ENCODE measurements around the gene DNM3. TPM values are rescaled to one million over a fixed set of nuclear protein-coding genes. Genes with fewer than 3 reads are reported as not detected.

DNM3 gene
- total and polyA plus RNA-seq, 10 of the 15 experiments (the other 5 are each of a cell fraction or from before 2014, with no cell fraction given) = 0.03 to 1.5 (median 0.08) TPM; not detected in 3

DNA sequence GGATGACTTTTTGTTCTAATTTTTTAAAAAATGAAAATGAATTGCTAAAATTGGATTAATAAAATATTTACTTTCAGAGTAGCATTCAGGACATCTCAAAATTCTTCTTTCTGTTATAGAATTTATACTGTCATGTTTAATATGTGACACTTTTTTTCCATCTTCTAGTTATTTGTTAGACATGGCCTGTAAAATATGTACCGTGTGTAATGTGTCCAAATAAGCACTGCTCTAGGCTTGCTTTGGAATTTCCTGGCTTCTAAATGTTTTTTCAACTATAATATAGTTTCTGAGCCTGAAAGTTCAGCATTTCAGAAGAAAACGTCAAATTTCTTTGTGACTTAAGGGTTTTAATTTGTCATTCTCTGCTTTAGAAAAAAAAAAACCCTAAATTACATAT, 243.6 kb downstream of the DNM3 start:
- no peaks in the 10 kb centered on the region for H3K4me1 ChIP-seq (ENCODE audit: control insufficient read depth, insufficient read depth, low read length)
- FAIRE-seq (no peak), ATAC-seq (no peak), DNase-seq (ENCODE audit: low read depth, low spot score) (no peak)
- no peaks in the 10 kb centered on the region for H3K27me3 ChIP-seq (replicated peaks in 1 of 2; ENCODE audit: control insufficient read depth in 2 of 2, insufficient read depth in 2 of 2, low read length in 1 of 2)
- RAD21 ChIA-PET (ENCODE audit: unreplicated experiment) = no interaction called here
- no TSS peak for BruUV-seq (replicated peaks)
- no peak overlapping the region for H3K4me2 ChIP-seq (ENCODE audit: control insufficient read depth, insufficient read depth)
- in situ Hi-C loops (cut with MboI) (loop anchor here (5.0 kb wide), 1 partner anchor 312 kb away; no protein-coding TSS in a partner anchor), intact Hi-C loops (cut with micrococcal nuclease; ENCODE audit: unreplicated experiment) (no loop called here)
- H3K27ac ChIP-seq (ENCODE audit: control insufficient read depth, insufficient read depth) = no peak overlapping the region
- SMC1A ChIA-PET (ENCODE audit: uncharacterized antibody, unreplicated experiment) = interaction anchor here (1.0 to 1.4 kb wide), 2 partner anchors 314 to 359 kb away, joined by 3 read pairs; partner anchors contain the start of gene PIGC
- CTCF ChIA-PET = interaction anchor here (0.6 to 1.0 kb wide), 2 partner anchors 11 to 45 kb away, joined by 3 to 4 read pairs; no protein-coding TSS in a partner anchor
- H3K36me3 ChIP-seq (ENCODE audit: control insufficient read depth in 2 of 2, insufficient read depth in 2 of 2, low read length in 1 of 2) = no peaks in the 10 kb centered on the region
- WGBS (ENCODE audit: insufficient coverage, insufficient replicate concordance, low lambda C conversion rate, missing lambda C conversion rate) = 0% methylated on average over 2 of the region's 2 CpGs
- POLR2A ChIA-PET = no interaction called here
- no peaks in the 10 kb centered on the region for H3K79me2 ChIP-seq (ENCODE audit: control insufficient read depth, insufficient read depth, low read length)
- no peaks in the 10 kb centered on the region; the same call in 2 of the 3 replicates for H3K9me3 ChIP-seq (replicated peaks; ENCODE audit: control insufficient read depth, insufficient read depth, low read length)
- no peak overlapping the region for H3K4me3 ChIP-seq
- TF ChIP-seq, protein P1, sequence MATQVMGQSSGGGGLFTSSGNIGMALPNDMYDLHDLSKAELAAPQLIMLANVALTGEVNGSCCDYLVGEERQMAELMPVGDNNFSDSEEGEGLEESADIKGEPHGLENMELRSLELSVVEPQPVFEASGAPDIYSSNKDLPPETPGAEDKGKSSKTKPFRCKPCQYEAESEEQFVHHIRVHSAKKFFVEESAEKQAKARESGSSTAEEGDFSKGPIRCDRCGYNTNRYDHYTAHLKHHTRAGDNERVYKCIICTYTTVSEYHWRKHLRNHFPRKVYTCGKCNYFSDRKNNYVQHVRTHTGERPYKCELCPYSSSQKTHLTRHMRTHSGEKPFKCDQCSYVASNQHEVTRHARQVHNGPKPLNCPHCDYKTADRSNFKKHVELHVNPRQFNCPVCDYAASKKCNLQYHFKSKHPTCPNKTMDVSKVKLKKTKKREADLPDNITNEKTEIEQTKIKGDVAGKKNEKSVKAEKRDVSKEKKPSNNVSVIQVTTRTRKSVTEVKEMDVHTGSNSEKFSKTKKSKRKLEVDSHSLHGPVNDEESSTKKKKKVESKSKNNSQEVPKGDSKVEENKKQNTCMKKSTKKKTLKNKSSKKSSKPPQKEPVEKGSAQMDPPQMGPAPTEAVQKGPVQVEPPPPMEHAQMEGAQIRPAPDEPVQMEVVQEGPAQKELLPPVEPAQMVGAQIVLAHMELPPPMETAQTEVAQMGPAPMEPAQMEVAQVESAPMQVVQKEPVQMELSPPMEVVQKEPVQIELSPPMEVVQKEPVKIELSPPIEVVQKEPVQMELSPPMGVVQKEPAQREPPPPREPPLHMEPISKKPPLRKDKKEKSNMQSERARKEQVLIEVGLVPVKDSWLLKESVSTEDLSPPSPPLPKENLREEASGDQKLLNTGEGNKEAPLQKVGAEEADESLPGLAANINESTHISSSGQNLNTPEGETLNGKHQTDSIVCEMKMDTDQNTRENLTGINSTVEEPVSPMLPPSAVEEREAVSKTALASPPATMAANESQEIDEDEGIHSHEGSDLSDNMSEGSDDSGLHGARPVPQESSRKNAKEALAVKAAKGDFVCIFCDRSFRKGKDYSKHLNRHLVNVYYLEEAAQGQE (IDR thresholded peaks at IDR 0.05; ENCODE audit: low read depth, low read length) = no peak
- TF ChIP-seq JUND (IDR thresholded peaks at IDR 0.05; ENCODE audit: low read depth, low read length) (no peak), ZNF384 (IDR thresholded peaks at IDR 0.05; ENCODE audit: borderline replicate concordance, low read depth, low read length) (no peak), BMI1 (IDR thresholded peaks at IDR 0.05; ENCODE audit: borderline replicate concordance) (no peak), ZNF622 (IDR thresholded peaks at IDR 0.05) (no peak)
- TF ChIP-seq, protein P2, sequence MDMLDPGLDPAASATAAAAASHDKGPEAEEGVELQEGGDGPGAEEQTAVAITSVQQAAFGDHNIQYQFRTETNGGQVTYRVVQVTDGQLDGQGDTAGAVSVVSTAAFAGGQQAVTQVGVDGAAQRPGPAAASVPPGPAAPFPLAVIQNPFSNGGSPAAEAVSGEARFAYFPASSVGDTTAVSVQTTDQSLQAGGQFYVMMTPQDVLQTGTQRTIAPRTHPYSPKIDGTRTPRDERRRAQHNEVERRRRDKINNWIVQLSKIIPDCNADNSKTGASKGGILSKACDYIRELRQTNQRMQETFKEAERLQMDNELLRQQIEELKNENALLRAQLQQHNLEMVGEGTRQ (IDR thresholded peaks at IDR 0.05; ENCODE audit: borderline replicate concordance, low read depth, low read length) = no peak
- H4K20me1 ChIP-seq (ENCODE audit: control insufficient read depth, insufficient read depth) = no peaks in the 10 kb centered on the region
- H3K9ac ChIP-seq (ENCODE audit: control insufficient read depth, insufficient read depth, low read length) = no peak overlapping the region
- H2AFZ ChIP-seq (ENCODE audit: control insufficient read depth, low read depth, low read length) = no peak overlapping the region

All from GM12878 (cell line).